Neural progenitor cell (in vitro differentiated cells): Measurements from ENCODE around the gene SNAPC4. TPM values are rescaled to one million over a fixed set of nuclear protein-coding genes. Genes with fewer than 3 reads are reported as not detected.
"Not testable (repeated sequence)": the region's sequence is repeated elsewhere in the genome, so short reads cannot be mapped to it uniquely, and the experiment has no call there.

Experiments used
- DNase-seq: peaks from one replicate; pipeline ENCODE4 v3.0.0-alpha.2; 2016; ENCODE audit warnings: low spot score
- H2AFZ ChIP-seq: fragments of 200-600 bp; sonication (generic); replicated peaks from 2 replicates; pipeline ENCODE4 v1.6.1; 2016; ENCODE audit warnings: antibody characterized with exemption
- H3F3A ChIP-seq: fragments of 200-600 bp; sonication (generic); 2 replicates; pipeline ENCODE4 v1.6.1; 2016; ENCODE audit warnings: antibody characterized with exemption, low read depth
- H3K27ac ChIP-seq: fragments of 200-600 bp; sonication (generic); 2 replicates; pipeline ENCODE4 v1.5.1; 2016; ENCODE audit warnings: mild to moderate bottlenecking
- H3K27me3 ChIP-seq: fragments of 200-600 bp; sonication (generic); 2 replicates; pipeline ENCODE4 v1.6.1; 2016; ENCODE audit warnings: mild to moderate bottlenecking, moderate library complexity
- H3K36me3 ChIP-seq: fragments of 200-600 bp; sonication (generic); 2 replicates; pipeline ENCODE4 v1.5.1; 2016
- H3K4me1 ChIP-seq: fragments of 200-600 bp; sonication (generic); 2 replicates; pipeline ENCODE4 v1.6.1; 2016; ENCODE audit warnings: mixed run types
- H3K4me2 ChIP-seq: fragments of 200-600 bp; sonication (generic); 2 replicates; pipeline ENCODE4 v1.6.1; 2016
- H3K4me3 ChIP-seq: fragments of 200-600 bp; sonication (generic); 2 replicates; pipeline ENCODE4 v1.5.1; 2016
- H3K79me2 ChIP-seq: fragments of 200-600 bp; sonication (generic); 2 replicates; pipeline ENCODE4 v1.6.1; 2016; ENCODE audit warnings: low read depth
- H3K9ac ChIP-seq: fragments of 200-600 bp; sonication (generic); 2 replicates; pipeline ENCODE4 v1.6.1; 2016
- H3K9me3 ChIP-seq: fragments of 200-600 bp; sonication (generic); 2 replicates; pipeline ENCODE4 v1.5.1; 2016; ENCODE audit warnings: low read depth
- H4K20me1 ChIP-seq: fragments of 200-600 bp; sonication (generic); 2 replicates; pipeline ENCODE4 v1.6.1; 2016; ENCODE audit warnings: low read depth
- H3K27ac Mint-ChIP-seq: 3 replicates; pipeline ENCODE4 v1.8.0; 2021; ENCODE audit warnings: mixed read lengths
- H3K27me3 Mint-ChIP-seq: 2 replicates; pipeline ENCODE4 v1.8.0; 2022; ENCODE audit warnings: low read depth, mild to moderate bottlenecking, inconsistent platforms, moderate library complexity, mixed read lengths; ENCODE audit not compliant: insufficient read depth
- H3K36me3 Mint-ChIP-seq: 3 replicates; pipeline ENCODE4 v1.8.0; 2021; ENCODE audit warnings: mixed read lengths
- H3K4me1 Mint-ChIP-seq: 3 replicates; pipeline ENCODE4 v1.8.0; 2021; ENCODE audit warnings: mixed read lengths
- H3K4me3 Mint-ChIP-seq: 3 replicates; pipeline ENCODE4 v1.8.0; 2021; ENCODE audit warnings: mild to moderate bottlenecking, moderate library complexity, mixed read lengths
- H3K9me3 Mint-ChIP-seq: 3 replicates; pipeline ENCODE4 v1.8.0; 2020; ENCODE audit warnings: mixed read lengths
- CTCF ChIP-seq: fragments of 200-600 bp; sonication (generic); IDR thresholded peaks from 2 replicates; pipeline ENCODE4 v1.5.1; 2017; ENCODE audit warnings: antibody characterized with exemption, mild to moderate bottlenecking
- EZH2 ChIP-seq: fragments of 200-600 bp; sonication (generic); IDR thresholded peaks from 2 replicates; pipeline ENCODE4 v1.6.1; 2017; ENCODE audit warnings: antibody characterized with exemption, mild to moderate bottlenecking, moderate library complexity
- EZH2phosphoT487 ChIP-seq: fragments of 200-600 bp; sonication (generic); IDR thresholded peaks from 2 replicates; pipeline ENCODE4 v1.6.1; 2017; ENCODE audit warnings: antibody characterized with exemption
- total RNA-seq: library from RNA; depleted of rRNA; stranded (reverse); fragments of >200 nt; gene quantifications from 2 replicates; pipeline ENCODE4 v1.2.3, GENCODE V29; 2015; ENCODE audit warnings: low replicate concordance

The SNAPC4 gene
- total RNA-seq, 1 donor from 2014 or later, result 6.8 TPM

- H3K4me3 ChIP-seq, result no peak overlapping the region
- H3F3A ChIP-seq, result no peaks in the 10 kb centered on the region
- H3K9me3 Mint-ChIP-seq, result no peaks in the 10 kb centered on the region
- H3K27ac Mint-ChIP-seq, result no peak overlapping the region
- no peak overlapping the region for H3K27ac ChIP-seq
- peak overlapping the region; percentile 61 for H3K4me3 Mint-ChIP-seq
- peaks cover 29% of the 10 kb centered on the region for H3K4me1 Mint-ChIP-seq
- H3K27me3 ChIP-seq, result no peaks in the 10 kb centered on the region
- peaks cover 13% of the 10 kb centered on the region for H3K4me1 ChIP-seq
- no peak overlapping the region for H3K9ac ChIP-seq
- H3K36me3 Mint-ChIP-seq, result peaks cover 11% of the 10 kb centered on the region
- H3K4me2 ChIP-seq, result no peak overlapping the region
- TF ChIP-seq EZH2 (no peak), CTCF (no peak), EZH2phosphoT487 (no peak)
- no peaks in the 10 kb centered on the region for H3K9me3 ChIP-seq
- H2AFZ ChIP-seq, result no peak overlapping the region
- no peak for DNase-seq
- peaks cover 42% of the 10 kb centered on the region for H3K79me2 ChIP-seq
- H3K27me3 Mint-ChIP-seq, result peaks cover 14% of the 10 kb centered on the region
- peaks cover 8% of the 10 kb centered on the region for H3K36me3 ChIP-seq
- peaks cover 31% of the 10 kb centered on the region for H4K20me1 ChIP-seq
These were observed 7.9 kb upstream of the SNAPC4 start for GRCh38 chr9:136407911-136408310.

DNA sequence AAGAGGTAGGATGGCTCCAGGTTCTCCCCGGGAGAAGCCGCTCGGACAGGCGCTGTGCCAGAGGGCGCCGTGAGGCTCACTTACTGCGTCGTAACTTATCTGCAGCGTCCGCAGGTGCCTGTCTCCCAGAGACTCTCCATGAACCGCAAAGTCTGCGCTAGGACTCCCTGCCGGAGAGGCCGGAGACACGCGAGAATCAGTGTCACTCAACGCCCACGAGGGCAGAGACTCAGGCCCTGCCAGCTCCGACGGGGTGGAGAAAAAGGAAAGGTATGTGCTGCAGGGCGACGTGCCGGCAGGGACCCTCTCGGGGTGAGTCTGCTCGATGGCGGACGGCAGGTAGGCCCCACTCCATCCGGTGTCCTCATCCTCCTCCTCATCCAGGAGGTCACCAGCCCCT lies 7.1 kb upstream of the SNAPC4 start:
- H3K4me3 Mint-ChIP-seq, result not testable (repeated sequence)

DNA sequence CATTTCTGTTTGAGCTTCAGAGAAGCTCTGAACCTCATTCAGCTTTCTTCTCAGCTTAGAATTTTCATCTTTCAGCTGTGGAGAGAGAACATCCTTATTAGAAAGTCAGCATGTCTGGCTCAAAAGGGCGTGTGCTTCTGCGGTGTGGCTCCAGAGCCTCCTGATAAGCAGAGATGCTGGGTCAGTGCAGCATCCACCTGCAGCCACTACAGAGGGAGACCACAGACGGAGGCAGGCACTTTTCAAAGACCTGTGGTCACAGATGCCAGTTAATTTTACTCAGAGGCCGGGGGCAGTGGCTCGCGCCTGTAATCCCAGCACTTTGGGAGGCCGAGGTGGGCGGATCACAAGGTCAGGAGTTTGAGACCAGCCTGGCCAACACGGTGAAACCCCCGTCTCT lies 5.9 kb upstream of the SNAPC4 start:
- peaks cover 10% of the 10 kb centered on the region for H3F3A ChIP-seq
- H3K4me3 ChIP-seq, H3K4me1 ChIP-seq, DNase-seq, H3K27ac ChIP-seq, H2AFZ ChIP-seq, H3K36me3 ChIP-seq, H3K4me2 ChIP-seq, H3K4me3 Mint-ChIP-seq, H3K9me3 Mint-ChIP-seq, H3K9me3 ChIP-seq, H3K27me3 ChIP-seq, H3K27ac Mint-ChIP-seq, H3K9ac ChIP-seq: not testable (repeated sequence)
- Mint-ChIP-seq H3K4me1 (peaks cover 19% of the 10 kb centered on the region), H3K27me3 (peaks cover 16% of the 10 kb centered on the region), H3K36me3 (peaks cover 18% of the 10 kb centered on the region)
- peaks cover 22% of the 10 kb centered on the region for H3K79me2 ChIP-seq
- peaks cover 19% of the 10 kb centered on the region for H4K20me1 ChIP-seq

More for the DNA sequence above, 7.1 kb upstream of the SNAPC4 start:
- not testable (repeated sequence) for H3K27ac Mint-ChIP-seq, DNase-seq, H3K36me3 ChIP-seq, H3K9ac ChIP-seq, H3K9me3 ChIP-seq, H3K4me2 ChIP-seq, H3K27me3 ChIP-seq, H3F3A ChIP-seq, H2AFZ ChIP-seq, H3K27ac ChIP-seq, H3K9me3 Mint-ChIP-seq, H3K4me3 ChIP-seq
- Histone ChIP-seq H3K79me2 (peaks cover 34% of the 10 kb centered on the region), H4K20me1 (peaks cover 31% of the 10 kb centered on the region), H3K4me1 (peaks cover 13% of the 10 kb centered on the region)
- Mint-ChIP-seq H3K27me3 (peaks cover 14% of the 10 kb centered on the region), H3K36me3 (peaks cover 15% of the 10 kb centered on the region), H3K4me1 (peaks cover 29% of the 10 kb centered on the region)

- no peaks in the 10 kb centered on the region for H3K9me3 ChIP-seq
- H3K4me1 ChIP-seq, result peaks cover 9% of the 10 kb centered on the region
- peaks cover 14% of the 10 kb centered on the region for H3F3A ChIP-seq
- no peaks in the 10 kb centered on the region for H3K27me3 ChIP-seq
- Mint-ChIP-seq H3K27ac (no peak overlapping the region), H3K27me3 (peaks cover 16% of the 10 kb centered on the region), H3K36me3 (peaks cover 18% of the 10 kb centered on the region), H3K4me3 (no peak overlapping the region), H3K9me3 (no peaks in the 10 kb centered on the region), H3K4me1 (peaks cover 19% of the 10 kb centered on the region)
- peaks cover 18% of the 10 kb centered on the region for H3K79me2 ChIP-seq
- H3K36me3 ChIP-seq, result peaks cover 3% of the 10 kb centered on the region
- no peak overlapping the region for H3K4me3 ChIP-seq
- H2AFZ ChIP-seq, result no peak overlapping the region
- H4K20me1 ChIP-seq, result peaks cover 17% of the 10 kb centered on the region
- TF ChIP-seq EZH2 (no peak), EZH2phosphoT487 (no peak), CTCF (no peak)
- H3K9ac ChIP-seq, result no peak overlapping the region
- no peak overlapping the region for H3K27ac ChIP-seq
- DNase-seq, result no peak
- H3K4me2 ChIP-seq, result no peak overlapping the region
These were observed 5.5 kb upstream of the SNAPC4 start for GRCh38 chr9:136405481-136405880.
